Peyer's patch (tissue), 4 donors: ENCODE data around the gene TRIM41.

Experiments used
- CTCF ChIP-seq, 6 experiments: fragments of 450-650 bp in 4 of 6; fragments of 200-600 bp in 2 of 6; sonication (generic) in 1 of 6; IDR thresholded peaks; one replicate each; pipeline ENCODE4 v1.5.1; 2017 to 2019; ENCODE audit warnings: antibody characterized with exemption in 6 of 6, mild to moderate bottlenecking in 3 of 6, moderate library complexity in 1 of 6
- POLR2A ChIP-seq, 2 donors: fragments of 450-650 bp; IDR thresholded peaks; one replicate each; pipeline ENCODE4 v1.5.1; 2017; ENCODE audit warnings: antibody characterized with exemption in 2 of 2, mild to moderate bottlenecking in 2 of 2, moderate library complexity in 2 of 2

GRCh38 chr5:181255836-181256578 lies 32.9 kb downstream of the TRIM41 start:
- no peak for TF ChIP-seq POLR2A (IDR thresholded peaks at IDR 0.05)
- TF ChIP-seq CTCF (IDR thresholded peaks at IDR 0.05) = no peak
